MM.1S (cell line): ENCODE measurements around the gene PRODH2.

ENCODE experiments used
- DNase-seq: peaks from one replicate; pipeline ENCODE4 v3.0.0-alpha.2; 2015
- H2AFZ ChIP-seq: fragments of 300-600 bp; sonication (generic); 2 replicates; pipeline ENCODE4 v1.6.0; 2016; ENCODE audit warnings: antibody characterized with exemption, low read length
- H3F3A ChIP-seq: fragments of 300-600 bp; sonication (generic); 2 replicates; pipeline ENCODE4 v1.6.1; 2016; ENCODE audit warnings: mild to moderate bottlenecking, antibody characterized with exemption, low read length, moderate library complexity, mixed read lengths; ENCODE audit not compliant: insufficient read depth
- H3K27ac ChIP-seq: fragments of 300-600 bp; sonication (generic); 2 replicates; pipeline ENCODE4 v1.5.1; 2016; ENCODE audit warnings: mild to moderate bottlenecking, low read length
- H3K27me3 ChIP-seq: fragments of 300-600 bp; sonication (generic); replicated peaks from 2 replicates; pipeline ENCODE4 v1.6.0; 2016; ENCODE audit warnings: low read length; ENCODE audit not compliant: insufficient read depth
- H3K36me3 ChIP-seq: fragments of 300-600 bp; sonication (generic); replicated peaks from 2 replicates; pipeline ENCODE4 v1.6.1; 2016; ENCODE audit warnings: mild to moderate bottlenecking, low read length, mixed read lengths; ENCODE audit not compliant: insufficient read depth
- H3K4me1 ChIP-seq: fragments of 300-600 bp; sonication (generic); 2 replicates; pipeline ENCODE4 v1.6.1; 2016; ENCODE audit warnings: low read length, mixed read lengths
- H3K4me2 ChIP-seq: fragments of 300-600 bp; sonication (generic); 2 replicates; pipeline ENCODE4 v1.6.0; 2016; ENCODE audit warnings: low read depth, low read length
- H3K4me3 ChIP-seq: fragments of 300-600 bp; sonication (generic); 2 replicates; pipeline ENCODE4 v1.5.1; 2016; ENCODE audit warnings: low read length, mixed read lengths
- H3K79me2 ChIP-seq: fragments of 300-600 bp; sonication (generic); 2 replicates; pipeline ENCODE4 v1.6.1; 2016; ENCODE audit warnings: mixed run types, low read length, mixed read lengths
- H3K9ac ChIP-seq: fragments of 300-600 bp; sonication (generic); 2 replicates; pipeline ENCODE4 v1.6.1; 2016; ENCODE audit warnings: low read length, mixed read lengths
- H3K9me2 ChIP-seq: fragments of 300-600 bp; sonication (generic); replicated peaks from 2 replicates; pipeline ENCODE4 v1.6.1; 2016; ENCODE audit warnings: mild to moderate bottlenecking, low read length, mixed read lengths; ENCODE audit not compliant: insufficient read depth
- H3K9me3 ChIP-seq: fragments of 300-600 bp; sonication (generic); replicated peaks from 2 replicates; pipeline ENCODE4 v1.6.1; 2016; ENCODE audit warnings: mild to moderate bottlenecking, low read length, mixed read lengths; ENCODE audit not compliant: insufficient read depth
- H4K20me1 ChIP-seq: fragments of 300-600 bp; sonication (generic); 2 replicates; pipeline ENCODE4 v1.6.1; 2016; ENCODE audit warnings: mild to moderate bottlenecking, low read length, moderate library complexity, mixed read lengths; ENCODE audit not compliant: insufficient read depth
- CTCF ChIP-seq: fragments of 300-600 bp; sonication (generic); IDR thresholded peaks from 2 replicates; pipeline ENCODE4 v1.5.1; 2016; ENCODE audit warnings: antibody characterized with exemption, low read length, mixed read lengths
- EZH2 ChIP-seq: fragments of 300-600 bp; sonication (generic); optimal IDR thresholded peaks from 2 replicates; pipeline ENCODE3; 2017; ENCODE audit warnings: low read depth, mild to moderate bottlenecking, antibody characterized with exemption, low read length, mixed read lengths
- EZH2phosphoT487 ChIP-seq: fragments of 300-600 bp; sonication (generic); IDR thresholded peaks from 2 replicates; pipeline ENCODE4 v1.6.1; 2018; ENCODE audit warnings: antibody characterized with exemption, low read length

PRODH2 gene

GRCh38 chr19:35818445-35818844, 5.8 kb upstream of the PRODH2 start:
- H3K4me1 ChIP-seq = no peaks in the 10 kb centered on the region
- no peak overlapping the region for H3K9ac ChIP-seq
- H3F3A ChIP-seq = no peaks in the 10 kb centered on the region
- no peak for DNase-seq
- no peak overlapping the region for H3K4me3 ChIP-seq
- TF ChIP-seq CTCF (no peak), EZH2 (no peak), EZH2phosphoT487 (no peak)
- H3K4me2 ChIP-seq = no peak overlapping the region
- no peaks in the 10 kb centered on the region for H3K9me2 ChIP-seq
- H4K20me1 ChIP-seq = no peaks in the 10 kb centered on the region
- no peaks in the 10 kb centered on the region for H3K79me2 ChIP-seq
- H2AFZ ChIP-seq = no peak overlapping the region
- no peaks in the 10 kb centered on the region for H3K36me3 ChIP-seq
- no peaks in the 10 kb centered on the region for H3K9me3 ChIP-seq
- H3K27ac ChIP-seq = no peak overlapping the region
- H3K27me3 ChIP-seq = peaks cover 84% of the 10 kb centered on the region

GRCh38 chr19:35816846-35817245, 4.2 kb upstream of the PRODH2 start:
- H3K9me3 ChIP-seq = no peaks in the 10 kb centered on the region
- H2AFZ ChIP-seq = no peak overlapping the region
- H3K4me1 ChIP-seq = no peaks in the 10 kb centered on the region
- H3K27ac ChIP-seq = no peak overlapping the region
- H3K79me2 ChIP-seq = no peaks in the 10 kb centered on the region
- H3K4me2 ChIP-seq = no peak overlapping the region
- DNase-seq = no peak
- TF ChIP-seq CTCF (no peak), EZH2phosphoT487 (no peak), EZH2 (no peak)
- no peaks in the 10 kb centered on the region for H4K20me1 ChIP-seq
- peaks cover 86% of the 10 kb centered on the region for H3K27me3 ChIP-seq
- no peak overlapping the region for H3K9ac ChIP-seq
- no peak overlapping the region for H3K4me3 ChIP-seq
- no peaks in the 10 kb centered on the region for H3F3A ChIP-seq
- no peaks in the 10 kb centered on the region for H3K36me3 ChIP-seq
- no peaks in the 10 kb centered on the region for H3K9me2 ChIP-seq

DNA sequence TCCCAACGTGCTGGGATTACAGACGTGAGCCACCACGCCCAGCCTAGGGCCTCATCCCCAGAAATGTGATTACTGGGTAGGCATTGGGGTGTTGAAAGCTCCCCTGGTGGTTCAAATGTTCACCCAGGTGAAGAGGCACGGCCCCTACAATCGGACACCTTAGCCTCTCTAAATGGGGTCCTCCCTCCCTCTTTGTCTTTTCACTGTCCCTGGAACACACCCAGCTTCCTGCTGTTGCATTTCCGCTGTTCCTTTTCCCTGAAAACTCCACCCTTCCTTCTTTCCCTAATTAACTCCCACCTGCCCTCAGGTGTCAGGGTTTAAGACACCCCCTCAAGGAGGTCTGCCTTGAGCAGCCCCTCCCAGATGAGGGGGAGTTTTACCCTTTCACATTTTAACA, 3.6 kb upstream of the PRODH2 start:
- Histone ChIP-seq H3K27ac (no peak overlapping the region), H3K27me3 (peaks cover 86% of the 10 kb centered on the region), H3K9me3 (no peaks in the 10 kb centered on the region), H3K9ac (no peak overlapping the region), H3K4me2 (no peak overlapping the region), H3K4me3 (no peak overlapping the region), H2AFZ (no peak overlapping the region), H3K9me2 (no peaks in the 10 kb centered on the region), H4K20me1 (no peaks in the 10 kb centered on the region), H3K79me2 (no peaks in the 10 kb centered on the region), H3K4me1 (no peaks in the 10 kb centered on the region), H3F3A (no peaks in the 10 kb centered on the region), H3K36me3 (no peaks in the 10 kb centered on the region)
- DNase-seq = no peak
- TF ChIP-seq EZH2phosphoT487 = no peak
- no peak for TF ChIP-seq EZH2
- TF ChIP-seq CTCF = no peak
